HG03378 (cell line): Measurements from ENCODE around the gene CLSTN2.
"Not testable (repeated sequence)": the region's sequence is repeated elsewhere in the genome, so short reads cannot be mapped to it uniquely, and the experiment has no call there.

Source experiments
- ATAC-seq: cut with Tn5 transposase; IDR thresholded peaks from one replicate; pipeline ENCODE4 v1.9.1; 2021; ENCODE audit warnings: mild to moderate bottlenecking, moderate library complexity; ENCODE audit not compliant: unreplicated experiment

The CLSTN2 gene

GRCh38 chr3:140396110-140396509, 461.1 kb downstream of the CLSTN2 start:
- no peak for ATAC-seq

- no peak for ATAC-seq
These were observed 462.9 kb downstream of the CLSTN2 start for GRCh38 chr3:140397847-140398246.

GRCh38 chr3:140398387-140398786, 463.4 kb downstream of the CLSTN2 start:
- no peak for ATAC-seq

- no peak for ATAC-seq
These were observed 464.9 kb downstream of the CLSTN2 start for GRCh38 chr3:140399871-140400270.

GRCh38 chr3:140403079-140403478, 468.1 kb downstream of the CLSTN2 start:
- no peak for ATAC-seq

GRCh38 chr3:140403608-140404007, 468.6 kb downstream of the CLSTN2 start:
- ATAC-seq: no peak

GRCh38 chr3:140406655-140407054, 471.7 kb downstream of the CLSTN2 start:
- no peak for ATAC-seq

GRCh38 chr3:140408252-140408651, 473.3 kb downstream of the CLSTN2 start:
- no peak for ATAC-seq

- no peak for ATAC-seq
These were observed 481.7 kb downstream of the CLSTN2 start for GRCh38 chr3:140416666-140417065.

GRCh38 chr3:140420621-140421357, 485.8 kb downstream of the CLSTN2 start:
- ATAC-seq: no peak

GRCh38 chr3:140421884-140422283, 486.9 kb downstream of the CLSTN2 start:
- no peak for ATAC-seq

GRCh38 chr3:140423146-140423545, 488.2 kb downstream of the CLSTN2 start:
- ATAC-seq: no peak

- not testable (repeated sequence) for ATAC-seq
These were observed 488.6 kb downstream of the CLSTN2 start for GRCh38 chr3:140423574-140423973.

- no peak for ATAC-seq
These were observed 489.2 kb downstream of the CLSTN2 start for GRCh38 chr3:140424211-140424610.

- no peak for ATAC-seq
These were observed 489.7 kb downstream of the CLSTN2 start for GRCh38 chr3:140424726-140425125.

GRCh38 chr3:140427786-140428185, 492.8 kb downstream of the CLSTN2 start:
- ATAC-seq: no peak

- ATAC-seq: no peak
These were observed 493.4 kb downstream of the CLSTN2 start for GRCh38 chr3:140428380-140428779.

- no peak for ATAC-seq
These were observed 494.8 kb downstream of the CLSTN2 start for GRCh38 chr3:140429791-140430190.

- ATAC-seq: no peak
These were observed 495.5 kb downstream of the CLSTN2 start for GRCh38 chr3:140430494-140430893.

GRCh38 chr3:140432229-140432669, 497.3 kb downstream of the CLSTN2 start:
- ATAC-seq: no peak

- ATAC-seq: no peak
These were observed 498.4 kb downstream of the CLSTN2 start for GRCh38 chr3:140433431-140433830.

- no peak for ATAC-seq
These were observed 499.4 kb downstream of the CLSTN2 start for GRCh38 chr3:140434261-140434905.
